GM19099 (cell line): ENCODE results near the gene GNA14.

Experiments used
- POLR2A ChIP-seq: IDR thresholded peaks from 3 replicates; pipeline ENCODE4 v1.6.1; 2011; ENCODE audit warnings: low read depth; ENCODE audit not compliant: insufficient read length; ENCODE audit errors: extremely low read depth

The GNA14 gene

GRCh38 chr9:77456829-77457437 lies 191.2 kb downstream of the GNA14 start:
- no peak for TF ChIP-seq POLR2A

GRCh38 chr9:77455312-77455927 lies 192.7 kb downstream of the GNA14 start:
- TF ChIP-seq POLR2A: no peak

- no peak for TF ChIP-seq POLR2A
Observed at GRCh38 chr9:77454663-77455062, 193.5 kb downstream of the GNA14 start.

- no peak for TF ChIP-seq POLR2A
Observed at GRCh38 chr9:77453825-77454647, 194.1 kb downstream of the GNA14 start.

- TF ChIP-seq POLR2A: no peak
Observed at GRCh38 chr9:77451507-77451906, 196.6 kb downstream of the GNA14 start.

GRCh38 chr9:77450085-77450475 lies 198.0 kb downstream of the GNA14 start:
- TF ChIP-seq POLR2A: no peak

- TF ChIP-seq POLR2A: no peak
Observed at GRCh38 chr9:77449240-77450084, 198.7 kb downstream of the GNA14 start.

- no peak for TF ChIP-seq POLR2A
Observed at GRCh38 chr9:77447646-77448045, 200.5 kb downstream of the GNA14 start.

GRCh38 chr9:77442436-77442835 lies 205.7 kb downstream of the GNA14 start:
- no peak for TF ChIP-seq POLR2A

GRCh38 chr9:77440057-77440456 lies 208.1 kb downstream of the GNA14 start:
- TF ChIP-seq POLR2A: no peak

GRCh38 chr9:77438653-77439052 lies 209.5 kb downstream of the GNA14 start:
- no peak for TF ChIP-seq POLR2A

- no peak for TF ChIP-seq POLR2A
Observed at GRCh38 chr9:77435688-77436087, 212.4 kb downstream of the GNA14 start.

- TF ChIP-seq POLR2A: no peak
Observed at GRCh38 chr9:77435277-77435676, 212.8 kb downstream of the GNA14 start.

- TF ChIP-seq POLR2A: no peak
Observed at GRCh38 chr9:77433675-77434445, 214.3 kb downstream of the GNA14 start.
